Measurements from ENCODE around the gene IFT27. TPM values are rescaled to one million over a fixed set of nuclear protein-coding genes. Genes with fewer than 3 reads are reported as not detected.

Gene IFT27
- total and polyA plus RNA-seq, 2 experiments from 2014 or later = 28.5 to 63.5 TPM

- H4K20me1 ChIP-seq (replicated peaks; ENCODE audit: insufficient read depth) = no peaks in the 10 kb centered on the region
- no peaks in the 10 kb centered on the region for H3K79me2 ChIP-seq (replicated peaks; ENCODE audit: insufficient read depth)
- no peaks in the 10 kb centered on the region for H3K4me1 ChIP-seq (ENCODE audit: insufficient read depth)
- Mint-ChIP-seq H3K27me3 (ENCODE audit: insufficient read depth, low read depth, poor library complexity) (peaks cover 11% of the 10 kb centered on the region), H3K27ac (no peak overlapping the region), H3K36me3 (ENCODE audit: low read depth) (no peaks in the 10 kb centered on the region; the same call in 2 of the 3 replicates), H3K4me1 (peaks cover 9% of the 10 kb centered on the region), H3K9me3 (no peaks in the 10 kb centered on the region), H3K4me3 (no peak overlapping the region)
- H3K4me3 ChIP-seq = no peak overlapping the region
- DNase-seq (ENCODE audit: low spot score) = no peak
- H3K36me3 ChIP-seq (ENCODE audit: insufficient read depth) = no peaks in the 10 kb centered on the region
- H3K4me2 ChIP-seq = no peak overlapping the region
- TF ChIP-seq ETS1 (IDR thresholded peaks at IDR 0.05) = no peak
- no peaks in the 10 kb centered on the region for H3K9me2 ChIP-seq (ENCODE audit: insufficient read depth)
- H3F3A ChIP-seq (replicated peaks; ENCODE audit: low read depth) = no peaks in the 10 kb centered on the region
- no peaks in the 10 kb centered on the region for H3K27me3 ChIP-seq (ENCODE audit: insufficient read depth)
- ATAC-seq = no peak
- H3K27ac ChIP-seq (ENCODE audit: low read depth) = no peak overlapping the region
- H2AFZ ChIP-seq = no peak overlapping the region
Measured at GRCh38 chr22:36730176-36730858, 45.6 kb downstream of the IFT27 start.

GRCh38 chr22:36729321-36729720 lies 46.6 kb downstream of the IFT27 start:
- Mint-ChIP-seq H3K4me3 (no peak overlapping the region), H3K4me1 (peaks cover 9% of the 10 kb centered on the region), H3K27ac (no peak overlapping the region), H3K36me3 (ENCODE audit: low read depth) (no peaks in the 10 kb centered on the region; the same call in 2 of the 3 replicates), H3K9me3 (no peaks in the 10 kb centered on the region), H3K27me3 (ENCODE audit: insufficient read depth, low read depth, poor library complexity) (peaks cover 6% of the 10 kb centered on the region)
- Histone ChIP-seq H3K4me2 (no peak overlapping the region), H2AFZ (no peak overlapping the region), H3K4me3 (no peak overlapping the region), H3K27ac (ENCODE audit: low read depth) (no peak overlapping the region), H3K79me2 (replicated peaks; ENCODE audit: insufficient read depth) (no peaks in the 10 kb centered on the region), H4K20me1 (replicated peaks; ENCODE audit: insufficient read depth) (no peaks in the 10 kb centered on the region), H3K9me2 (ENCODE audit: insufficient read depth) (no peaks in the 10 kb centered on the region), H3K36me3 (ENCODE audit: insufficient read depth) (no peaks in the 10 kb centered on the region), H3K4me1 (ENCODE audit: insufficient read depth) (no peaks in the 10 kb centered on the region), H3K27me3 (ENCODE audit: insufficient read depth) (no peaks in the 10 kb centered on the region), H3F3A (replicated peaks; ENCODE audit: low read depth) (no peaks in the 10 kb centered on the region)
- ATAC-seq (no peak), DNase-seq (ENCODE audit: low spot score) (no peak)
- TF ChIP-seq ZNF114 (CRISPR knock-in tag; IDR thresholded peaks at IDR 0.05) = no peak
- no peak for TF ChIP-seq ZNF462 (CRISPR knock-in tag; IDR thresholded peaks at IDR 0.05)
- TF ChIP-seq STAT1 (IDR thresholded peaks at IDR 0.05; ENCODE audit: unreplicated experiment) = no peak
- TF ChIP-seq EZH2phosphoT487 (IDR thresholded peaks at IDR 0.05; ENCODE audit: unreplicated experiment) = no peak
- no peak for TF ChIP-seq POLR2AphosphoS5 (IDR thresholded peaks at IDR 0.05; ENCODE audit: low read depth)
- no peak for TF ChIP-seq NANOG (IDR thresholded peaks at IDR 0.05; ENCODE audit: borderline replicate concordance)
- no peak for TF ChIP-seq ZNF331 (CRISPR knock-in tag; IDR thresholded peaks at IDR 0.05; ENCODE audit: low read depth)
- no peak for TF ChIP-seq REST (IDR thresholded peaks at IDR 0.05; ENCODE audit: unreplicated experiment)

Data from GM23338 (cell line).